ENCODE data around the gene DNAJC5.
"Not testable (repeated sequence)": the region's sequence is repeated elsewhere in the genome, so short reads cannot be mapped to it uniquely, and the experiment has no call there.

The DNAJC5 gene

DNA sequence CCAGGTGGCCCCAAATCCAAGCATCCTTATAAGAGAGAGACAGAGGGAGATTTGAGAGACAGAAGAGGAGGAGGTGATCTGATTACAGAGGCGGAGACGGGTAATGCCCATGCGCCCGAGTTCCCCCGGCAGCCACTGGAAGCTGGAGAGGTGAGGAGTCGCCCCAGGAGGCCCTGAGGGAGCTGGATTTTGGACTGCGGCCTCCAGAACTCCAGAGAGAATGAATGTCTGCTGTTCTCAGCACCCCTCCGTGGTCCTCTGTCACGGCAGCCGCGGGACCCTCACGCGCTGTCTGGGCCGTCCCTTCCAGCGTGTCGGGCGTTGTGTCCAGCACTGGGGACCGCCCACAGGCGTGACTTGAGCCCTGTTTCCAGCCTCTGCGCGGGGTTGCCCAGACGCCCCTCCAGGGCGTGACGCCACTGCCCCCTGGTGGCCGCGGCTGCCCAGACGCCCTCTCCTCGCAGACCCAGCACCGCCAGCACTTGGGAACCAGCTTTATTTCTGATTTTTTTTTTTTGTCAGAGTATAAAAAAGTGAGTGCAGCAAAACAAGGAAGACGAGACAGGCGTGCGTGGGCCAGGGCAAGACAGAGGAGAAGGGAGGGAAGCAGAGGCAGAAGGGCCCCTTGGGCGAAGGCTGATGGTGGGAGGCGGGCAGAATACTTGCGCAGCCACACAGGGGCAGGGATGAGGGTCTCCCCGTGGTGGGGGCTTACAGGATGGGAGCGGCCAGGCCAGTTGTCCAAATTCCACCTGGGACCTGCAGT is 78.9 kb downstream of the DNAJC5 start:
- peaks cover 26% of the 10 kb centered on the region for H3K4me1 Mint-ChIP-seq
- TF ChIP-seq, protein P1, sequence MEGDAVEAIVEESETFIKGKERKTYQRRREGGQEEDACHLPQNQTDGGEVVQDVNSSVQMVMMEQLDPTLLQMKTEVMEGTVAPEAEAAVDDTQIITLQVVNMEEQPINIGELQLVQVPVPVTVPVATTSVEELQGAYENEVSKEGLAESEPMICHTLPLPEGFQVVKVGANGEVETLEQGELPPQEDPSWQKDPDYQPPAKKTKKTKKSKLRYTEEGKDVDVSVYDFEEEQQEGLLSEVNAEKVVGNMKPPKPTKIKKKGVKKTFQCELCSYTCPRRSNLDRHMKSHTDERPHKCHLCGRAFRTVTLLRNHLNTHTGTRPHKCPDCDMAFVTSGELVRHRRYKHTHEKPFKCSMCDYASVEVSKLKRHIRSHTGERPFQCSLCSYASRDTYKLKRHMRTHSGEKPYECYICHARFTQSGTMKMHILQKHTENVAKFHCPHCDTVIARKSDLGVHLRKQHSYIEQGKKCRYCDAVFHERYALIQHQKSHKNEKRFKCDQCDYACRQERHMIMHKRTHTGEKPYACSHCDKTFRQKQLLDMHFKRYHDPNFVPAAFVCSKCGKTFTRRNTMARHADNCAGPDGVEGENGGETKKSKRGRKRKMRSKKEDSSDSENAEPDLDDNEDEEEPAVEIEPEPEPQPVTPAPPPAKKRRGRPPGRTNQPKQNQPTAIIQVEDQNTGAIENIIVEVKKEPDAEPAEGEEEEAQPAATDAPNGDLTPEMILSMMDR (IDR thresholded peaks at IDR 0.05) = peak; percentile 99
- peak; percentile 97 for DNase-seq
- H3K27me3 Mint-ChIP-seq (ENCODE audit: low read depth, poor library complexity) = peaks cover 62% of the 10 kb centered on the region
- no peak overlapping the region for H3K27ac Mint-ChIP-seq
- peak overlapping the region; percentile 72 for H3K4me3 Mint-ChIP-seq
- H3K36me3 Mint-ChIP-seq (ENCODE audit: low read depth) = no peaks in the 10 kb centered on the region
- no peaks in the 10 kb centered on the region for H3K9me3 Mint-ChIP-seq

DNA sequence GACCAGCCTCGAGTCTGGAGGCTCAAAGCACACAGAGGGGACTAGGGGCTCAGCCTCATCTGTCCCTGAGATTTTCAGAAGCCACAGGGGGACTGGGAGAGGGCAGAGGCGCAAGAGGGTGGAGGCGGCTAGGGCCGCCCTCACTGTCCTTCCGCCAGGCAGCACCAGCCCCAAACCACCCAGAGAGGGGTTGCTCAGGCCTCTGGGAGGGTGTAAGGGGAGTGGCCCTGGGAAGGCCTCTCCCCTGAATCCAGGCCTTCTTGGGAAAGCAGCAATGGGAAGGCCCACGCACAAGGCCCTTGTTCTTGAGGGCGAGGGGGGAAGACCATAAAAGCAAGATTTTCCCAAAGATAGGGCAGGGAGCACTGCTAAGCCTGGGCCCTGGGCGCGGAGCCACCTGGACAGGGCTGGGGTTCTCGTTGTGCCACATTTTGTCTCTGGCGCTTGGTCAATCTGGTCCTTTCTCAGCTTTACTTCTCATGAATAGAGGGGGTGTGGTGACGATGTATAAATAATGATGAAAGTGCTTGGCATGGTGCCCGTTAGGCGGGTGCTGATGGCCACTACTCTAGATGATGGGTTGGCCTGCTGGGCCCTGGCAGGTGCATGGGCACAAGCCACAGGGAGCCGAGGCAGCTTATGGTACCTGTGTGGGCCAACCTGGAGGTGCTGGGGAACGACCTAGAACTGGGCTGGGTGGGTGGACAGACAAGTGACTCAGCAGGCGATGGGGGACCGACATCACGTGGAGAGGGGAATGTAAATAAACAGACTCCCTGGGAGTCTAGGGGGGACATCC is 79.7 kb downstream of the DNAJC5 start:
- no peaks in the 10 kb centered on the region for H3K36me3 Mint-ChIP-seq (ENCODE audit: low read depth)
- H3K4me3 Mint-ChIP-seq = no peak overlapping the region
- H3K27me3 Mint-ChIP-seq (ENCODE audit: low read depth, poor library complexity) = peaks cover 66% of the 10 kb centered on the region
- H3K9me3 Mint-ChIP-seq = no peaks in the 10 kb centered on the region
- H3K4me1 Mint-ChIP-seq = peaks cover 27% of the 10 kb centered on the region
- DNase-seq = no peak
- no peak overlapping the region for H3K27ac Mint-ChIP-seq
- TF ChIP-seq, protein P1 (IDR thresholded peaks at IDR 0.05) = no peak

DNA sequence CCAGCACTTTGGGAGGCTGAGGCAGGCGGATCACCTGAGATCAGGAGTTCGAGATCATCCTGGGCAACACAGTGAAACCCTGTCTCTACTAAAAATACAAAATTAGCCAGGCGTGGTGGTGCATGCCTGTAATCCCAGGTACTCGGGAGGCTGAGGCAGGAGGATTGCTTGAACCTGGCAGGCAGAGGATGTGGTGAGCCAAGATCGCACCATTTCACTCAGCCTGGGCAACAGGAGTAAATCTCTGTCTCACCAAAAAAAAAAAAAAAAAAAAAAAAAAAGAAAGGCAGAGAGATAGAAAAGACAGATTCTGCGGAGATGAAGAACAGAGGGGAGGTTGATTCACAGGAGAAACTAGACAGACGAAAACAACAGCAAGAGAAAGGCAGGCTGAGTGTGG is 81.6 kb downstream of the DNAJC5 start:
- not testable (repeated sequence) for H3K27ac Mint-ChIP-seq; H3K4me3 Mint-ChIP-seq; DNase-seq; H3K9me3 Mint-ChIP-seq; H3K36me3 Mint-ChIP-seq (ENCODE audit: low read depth)
- peaks cover 64% of the 10 kb centered on the region for H3K27me3 Mint-ChIP-seq (ENCODE audit: low read depth, poor library complexity)
- H3K4me1 Mint-ChIP-seq = peaks cover 46% of the 10 kb centered on the region

DNA sequence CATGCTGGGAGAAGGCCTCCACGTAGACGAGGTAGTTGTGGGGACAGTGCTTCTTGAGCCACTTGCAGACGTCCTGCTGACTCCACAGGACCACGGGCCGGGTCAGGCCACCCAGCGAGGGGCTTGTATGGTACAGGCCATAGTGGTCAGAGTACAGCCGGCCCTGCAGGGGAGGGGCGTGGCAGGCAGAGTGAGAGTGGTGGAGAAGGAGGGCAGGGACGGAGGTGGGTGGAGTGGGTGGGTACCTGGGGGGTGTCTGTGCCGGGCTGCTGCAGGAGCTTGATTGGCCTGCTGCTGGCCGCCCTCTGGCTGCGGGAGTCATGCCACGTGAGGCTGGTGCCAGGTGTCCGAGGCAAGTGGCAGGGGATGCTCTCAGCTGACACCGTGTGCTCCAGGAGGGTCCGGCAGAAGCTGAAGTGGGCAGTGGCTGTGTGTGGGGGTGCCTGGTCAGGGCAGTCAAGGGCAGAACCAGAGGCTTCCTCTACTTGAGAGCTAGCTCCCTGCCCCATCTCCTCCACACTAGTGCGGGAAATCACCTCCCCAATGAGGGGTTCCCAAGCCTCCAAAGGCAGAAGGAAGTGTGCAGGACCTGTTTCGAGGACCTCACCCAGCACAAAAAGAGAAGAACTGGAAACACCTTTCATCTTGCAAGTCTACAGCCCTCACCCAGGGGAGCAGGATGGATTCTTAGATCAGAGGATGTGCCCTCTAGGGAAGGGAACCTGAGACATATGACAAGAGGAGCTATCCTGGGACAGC is 82.2 kb downstream of the DNAJC5 start:
- DNase-seq = no peak
- TF ChIP-seq, protein P1 (IDR thresholded peaks at IDR 0.05) = no peak
- Mint-ChIP-seq H3K4me1 (peaks cover 51% of the 10 kb centered on the region), H3K9me3 (no peaks in the 10 kb centered on the region), H3K4me3 (peak overlapping the region; percentile 66), H3K27me3 (ENCODE audit: low read depth, poor library complexity) (peaks cover 60% of the 10 kb centered on the region), H3K36me3 (ENCODE audit: low read depth) (peaks cover 5% of the 10 kb centered on the region), H3K27ac (no peak overlapping the region)

DNA sequence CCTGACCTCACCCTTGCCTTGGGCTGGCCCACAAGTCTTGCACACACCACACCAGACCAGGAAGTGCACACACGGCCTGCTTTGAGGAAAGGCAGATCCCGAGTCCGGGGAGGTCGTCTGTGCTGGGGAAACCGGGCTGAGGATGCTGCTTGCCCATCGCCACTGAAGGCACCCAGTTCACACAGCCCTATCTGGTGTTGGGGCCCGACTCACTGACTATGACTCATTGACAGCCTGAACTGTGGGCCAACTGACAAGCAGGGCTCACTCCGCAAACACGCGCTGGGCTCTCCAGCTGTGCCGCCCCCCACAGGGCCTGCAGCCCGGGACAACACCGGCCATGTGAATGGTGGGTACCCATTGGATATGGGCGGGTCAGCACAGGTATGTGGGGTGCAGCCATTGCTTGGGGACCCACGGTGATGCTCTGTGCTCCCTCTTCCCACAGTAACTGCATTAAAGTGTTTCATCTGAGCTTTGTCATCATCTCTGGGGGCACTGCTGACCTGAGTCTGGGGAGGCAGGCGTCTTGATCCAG is 82.9 kb downstream of the DNAJC5 start:
- no peaks in the 10 kb centered on the region for H3K9me3 Mint-ChIP-seq
- no peak overlapping the region for H3K27ac Mint-ChIP-seq
- H3K4me1 Mint-ChIP-seq = peaks cover 51% of the 10 kb centered on the region
- H3K4me3 Mint-ChIP-seq = peak overlapping the region; percentile 75
- peaks cover 11% of the 10 kb centered on the region for H3K36me3 Mint-ChIP-seq (ENCODE audit: low read depth)
- TF ChIP-seq, protein P1 (IDR thresholded peaks at IDR 0.05) = no peak
- peaks cover 53% of the 10 kb centered on the region for H3K27me3 Mint-ChIP-seq (ENCODE audit: low read depth, poor library complexity)
- DNase-seq = no peak
